ENCODE data around the gene GABRG3. TPM values are rescaled to one million over a fixed set of nuclear protein-coding genes. Genes with fewer than 3 reads are reported as not detected.
A peak's percentile ranks its signal among the peaks of the same experiment; 100 is the strongest.

The GABRG3 gene
- total and polyA plus RNA-seq, 9 of the 15 experiments (the other 6 are each of a cell fraction or from before 2014, with no cell fraction given) = 4.0 to 15.1 (median 11.2) TPM

GRCh38 chr15:27339138-27339537 is 368.2 kb downstream of the GABRG3 start (continued):
- TF ChIP-seq CUX1 (CRISPR knock-in tag; IDR thresholded peaks at IDR 0.05) (no peak), RAD21 (CRISPR knock-in tag; conservative IDR thresholded peaks at IDR 0.05 in 1 of 2, IDR thresholded peaks at IDR 0.05 in 1 of 2) (peak in 1 of 2 experiments; percentile 13; a peak in 1 of 4 replicates)

- POLR2A ChIA-PET = interaction anchor here (0.7 kb wide), 1 partner anchor 67 kb away, joined by 3 read pairs; no protein-coding TSS in a partner anchor
- Histone ChIP-seq H2AFZ (ENCODE audit: low read depth, low read length) (no peak overlapping the region), H3K4me1 (replicated peaks in 1 of 2; ENCODE audit: control insufficient read depth in 2 of 2, insufficient read depth in 2 of 2, low read length in 2 of 2) (no peaks in the 10 kb centered on the region), H3K27ac (ENCODE audit: extremely low read depth, low read depth, low read length) (no peak overlapping the region), H3K4me3 (no peak overlapping the region), H3K9me3 (replicated peaks; ENCODE audit: control insufficient read depth, insufficient read depth, low read depth, low read length) (no peaks in the 10 kb centered on the region), H3K79me2 (ENCODE audit: control insufficient read depth, insufficient read depth, low read length) (no peaks in the 10 kb centered on the region), H3K9ac (ENCODE audit: insufficient read depth in 1 of 2, low read depth in 2 of 2, low read length in 2 of 2) (no peak overlapping the region), H3K9me1 (ENCODE audit: control insufficient read depth, insufficient read depth, low read length) (no peaks in the 10 kb centered on the region), H3K27me3 (ENCODE audit: control insufficient read depth in 2 of 2, insufficient read depth in 2 of 2, low read length in 2 of 2) (no peaks in the 10 kb centered on the region), H4K20me1 (replicated peaks; ENCODE audit: control insufficient read depth, insufficient read depth, low read length) (no peaks in the 10 kb centered on the region), H3K4me2 (ENCODE audit: insufficient read depth, low read length) (no peak overlapping the region), H3K36me3 (ENCODE audit: control insufficient read depth, insufficient read depth, low read length) (no peaks in the 10 kb centered on the region)
- intact Hi-C loops (cut with micrococcal nuclease) = no loop called here
- in situ Hi-C loops (cut with MboI) = no loop called here
- BruUV-seq (replicated peaks) = no TSS peak
- CTCF ChIA-PET (ENCODE audit: low intra/inter-chr PET ratio) = no interaction called here
- ATAC-seq (no peak), DNase-seq (ENCODE audit: extremely low read depth in 1 of 4, low spot score in 3 of 4) (no peak), FAIRE-seq (no peak)
- 38% methylated on average over 7 of the region's 7 CpGs for WGBS (ENCODE audit: insufficient coverage, low coverage, missing lambda C conversion rate)
- TF ChIP-seq RBM25 (IDR thresholded peaks at IDR 0.05; ENCODE audit: low read depth, low read length, severe bottlenecking) = no peak
- no peak for TF ChIP-seq ZNF764 (CRISPR knock-in tag; IDR thresholded peaks at IDR 0.05; ENCODE audit: low read depth)
- TF ChIP-seq SNRNP70 (optimal IDR thresholded peaks at IDR 0.05; ENCODE audit: low read depth, low read length) = no peak
- TF ChIP-seq THAP12 (CRISPR knock-in tag; IDR thresholded peaks at IDR 0.05) = no peak
- no peak for TF ChIP-seq COPS2 (conservative IDR thresholded peaks at IDR 0.05)
- TF ChIP-seq FOSL1 (tag; conservative IDR thresholded peaks at IDR 0.05) = no peak
Observed at GRCh38 chr15:27341780-27342343, 370.9 kb downstream of the GABRG3 start.

Measured in K562 (cell line).